ENCODE data around the gene MVB12B.
"Not testable (repeated sequence)": the region's sequence is repeated elsewhere in the genome, so short reads cannot be mapped to it uniquely, and the experiment has no call there.

Gene MVB12B

DNA sequence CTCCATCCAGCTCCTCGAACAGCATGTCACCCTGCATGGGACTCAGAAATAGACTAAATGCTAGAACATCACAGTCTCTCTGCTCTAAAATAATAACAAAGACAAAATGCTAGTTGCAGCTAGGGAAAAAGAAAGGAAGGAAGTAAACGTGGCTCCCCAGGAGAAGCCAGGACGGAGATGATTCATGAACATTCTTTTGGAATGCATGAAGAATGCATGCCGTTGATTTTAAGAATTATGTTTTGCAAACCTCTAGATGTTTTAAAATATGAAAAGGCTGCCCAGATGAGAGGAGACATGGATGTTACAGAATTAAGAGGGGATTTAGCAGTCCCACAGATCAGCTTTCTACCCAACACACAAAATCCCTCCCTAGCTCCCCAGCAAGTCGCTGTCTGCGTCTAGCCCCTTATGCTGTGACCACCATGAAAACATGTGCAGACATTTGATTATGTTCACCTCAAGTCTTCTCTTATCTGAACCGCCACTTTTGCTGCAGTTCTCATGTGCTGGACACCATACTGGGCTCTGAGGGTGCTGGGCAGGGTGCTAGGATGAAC lies 147.7 kb downstream of the MVB12B start:
- Mint-ChIP-seq H3K27ac (no peak overlapping the region), H3K9me3 (no peaks in the 10 kb centered on the region), H3K36me3 (peaks cover 1% of the 10 kb centered on the region), H3K27me3 (no peaks in the 10 kb centered on the region), H3K4me1 (peaks cover 58% of the 10 kb centered on the region), H3K4me3 (no peak overlapping the region)

GRCh38 chr9:126474786-126475485 lies 148.3 kb downstream of the MVB12B start:
- H3K27me3 Mint-ChIP-seq = no peaks in the 10 kb centered on the region
- peaks cover 1% of the 10 kb centered on the region for H3K36me3 Mint-ChIP-seq
- H3K9me3 Mint-ChIP-seq = no peaks in the 10 kb centered on the region
- peaks cover 52% of the 10 kb centered on the region for H3K4me1 Mint-ChIP-seq
- peak overlapping the region; percentile 5 for H3K27ac Mint-ChIP-seq
- H3K4me3 Mint-ChIP-seq = no peak overlapping the region

- Mint-ChIP-seq H3K27ac (no peak overlapping the region), H3K4me3 (no peak overlapping the region), H3K4me1 (peaks cover 41% of the 10 kb centered on the region), H3K36me3 (peaks cover 1% of the 10 kb centered on the region), H3K27me3 (no peaks in the 10 kb centered on the region), H3K9me3 (no peaks in the 10 kb centered on the region)
Measured at GRCh38 chr9:126475933-126476555, 149.4 kb downstream of the MVB12B start.

DNA sequence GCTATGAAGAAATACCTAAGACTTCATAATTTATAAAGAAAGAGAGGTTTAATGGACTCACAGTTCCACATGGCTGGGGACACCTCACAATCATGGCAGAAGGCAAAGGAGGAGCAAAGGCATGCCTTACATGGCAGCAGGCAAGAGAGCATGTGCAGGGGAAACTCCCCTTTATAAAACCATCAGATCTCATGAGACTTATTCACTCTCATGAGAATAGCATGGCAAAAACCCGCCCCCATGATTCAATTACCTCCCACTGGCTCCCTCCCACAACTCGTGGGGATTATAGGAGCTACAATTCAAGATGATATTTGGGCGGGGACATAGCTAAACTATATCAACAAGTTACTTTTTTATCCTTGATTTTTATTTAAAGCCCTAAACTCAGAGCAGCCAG lies 150.8 kb downstream of the MVB12B start:
- H3K4me1 Mint-ChIP-seq = peaks cover 27% of the 10 kb centered on the region
- not testable (repeated sequence) for H3K27ac Mint-ChIP-seq, H3K27me3 Mint-ChIP-seq, H3K9me3 Mint-ChIP-seq, H3K36me3 Mint-ChIP-seq, H3K4me3 Mint-ChIP-seq

DNA sequence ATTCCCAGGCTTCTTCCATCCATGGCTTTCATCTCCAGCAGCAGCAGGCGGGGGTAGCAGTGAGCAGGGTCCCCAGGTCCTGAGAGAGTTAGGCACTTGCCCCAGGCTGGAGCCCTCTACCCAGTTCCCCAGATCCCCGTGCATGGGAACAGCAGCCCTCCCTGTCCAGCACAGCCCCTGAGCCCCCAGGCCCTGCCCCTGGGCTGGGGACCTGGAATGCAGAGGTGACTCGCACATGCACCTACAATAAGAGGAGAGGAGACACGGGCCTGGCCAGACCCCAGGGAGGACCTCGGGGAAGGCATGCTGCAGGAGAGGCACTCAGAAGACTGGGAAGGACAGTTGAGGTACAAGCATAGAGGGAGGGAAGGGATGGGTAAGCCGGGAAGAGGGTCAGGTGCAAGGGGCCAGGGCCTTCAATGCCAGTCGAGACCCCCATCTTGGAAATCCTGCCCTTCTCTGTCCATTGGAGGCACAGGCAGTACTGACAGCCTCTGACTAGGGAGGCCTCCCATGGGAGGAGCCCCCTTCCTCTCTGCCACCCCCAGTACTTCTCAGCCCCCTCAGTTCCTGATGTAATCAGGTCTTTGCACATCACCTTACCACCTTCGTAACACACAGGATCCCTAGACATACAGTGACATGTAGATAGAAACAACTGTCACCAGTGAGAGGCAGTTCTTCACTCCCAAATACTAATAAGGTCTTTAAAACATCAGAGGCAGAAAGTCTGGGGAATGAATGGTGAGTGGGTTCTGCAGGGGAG lies 151.8 kb downstream of the MVB12B start:
- Mint-ChIP-seq H3K27me3 (no peaks in the 10 kb centered on the region), H3K27ac (no peak overlapping the region), H3K36me3 (peaks cover 1% of the 10 kb centered on the region), H3K9me3 (no peaks in the 10 kb centered on the region), H3K4me3 (no peak overlapping the region), H3K4me1 (peaks cover 20% of the 10 kb centered on the region)

- Mint-ChIP-seq H3K4me1 (peaks cover 18% of the 10 kb centered on the region), H3K36me3 (peaks cover 1% of the 10 kb centered on the region), H3K9me3 (no peaks in the 10 kb centered on the region), H3K27me3 (no peaks in the 10 kb centered on the region), H3K27ac (no peak overlapping the region), H3K4me3 (no peak overlapping the region)
Measured at GRCh38 chr9:126479515-126479914, 152.9 kb downstream of the MVB12B start.

- Mint-ChIP-seq H3K27ac (no peak overlapping the region), H3K4me3 (no peak overlapping the region), H3K9me3 (no peaks in the 10 kb centered on the region), H3K4me1 (peaks cover 14% of the 10 kb centered on the region), H3K27me3 (no peaks in the 10 kb centered on the region), H3K36me3 (peaks cover 1% of the 10 kb centered on the region)
Measured at GRCh38 chr9:126480813-126481212, 154.2 kb downstream of the MVB12B start.

GRCh38 chr9:126481862-126482261 lies 155.2 kb downstream of the MVB12B start:
- H3K4me1 Mint-ChIP-seq = peaks cover 14% of the 10 kb centered on the region
- H3K27ac Mint-ChIP-seq = no peak overlapping the region
- H3K36me3 Mint-ChIP-seq = no peaks in the 10 kb centered on the region
- H3K9me3 Mint-ChIP-seq = no peaks in the 10 kb centered on the region
- no peak overlapping the region for H3K4me3 Mint-ChIP-seq
- no peaks in the 10 kb centered on the region for H3K27me3 Mint-ChIP-seq

DNA sequence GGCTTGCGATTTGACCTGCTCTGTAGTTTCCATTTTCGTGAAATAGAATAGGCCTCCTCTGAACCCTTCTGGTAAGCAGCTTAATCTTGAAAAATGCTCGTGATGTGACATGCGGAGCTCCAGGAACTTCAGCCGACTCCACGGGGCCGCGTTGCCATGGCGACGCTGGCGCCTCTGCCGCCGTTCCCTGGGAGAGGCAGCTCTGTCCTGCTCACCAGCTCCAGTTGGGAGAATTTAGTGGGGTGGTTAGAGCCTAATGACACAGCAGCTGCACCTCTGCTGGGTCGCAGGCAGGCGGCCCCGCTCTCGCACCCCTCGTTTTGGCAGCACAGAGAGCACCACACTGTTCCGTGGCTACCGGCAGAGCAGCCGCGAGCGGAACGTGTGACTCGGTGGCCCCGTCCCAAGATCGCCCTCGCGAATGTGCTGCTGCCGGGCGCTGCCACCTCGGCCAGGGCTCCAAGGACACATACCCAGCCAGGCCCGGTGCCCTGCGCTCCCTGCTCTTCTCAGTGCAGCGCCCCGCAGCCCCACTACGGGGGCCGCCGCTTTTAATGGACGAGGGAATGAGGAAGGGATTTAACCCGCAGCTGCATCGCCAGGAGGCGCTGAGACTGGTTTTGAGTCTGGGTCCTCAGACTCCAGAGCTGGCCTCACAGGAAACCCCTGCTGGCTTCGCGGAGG lies 155.9 kb downstream of the MVB12B start:
- Mint-ChIP-seq H3K27me3 (no peaks in the 10 kb centered on the region), H3K4me3 (no peak overlapping the region), H3K27ac (no peak overlapping the region), H3K36me3 (no peaks in the 10 kb centered on the region), H3K9me3 (no peaks in the 10 kb centered on the region), H3K4me1 (peaks cover 11% of the 10 kb centered on the region)

DNA sequence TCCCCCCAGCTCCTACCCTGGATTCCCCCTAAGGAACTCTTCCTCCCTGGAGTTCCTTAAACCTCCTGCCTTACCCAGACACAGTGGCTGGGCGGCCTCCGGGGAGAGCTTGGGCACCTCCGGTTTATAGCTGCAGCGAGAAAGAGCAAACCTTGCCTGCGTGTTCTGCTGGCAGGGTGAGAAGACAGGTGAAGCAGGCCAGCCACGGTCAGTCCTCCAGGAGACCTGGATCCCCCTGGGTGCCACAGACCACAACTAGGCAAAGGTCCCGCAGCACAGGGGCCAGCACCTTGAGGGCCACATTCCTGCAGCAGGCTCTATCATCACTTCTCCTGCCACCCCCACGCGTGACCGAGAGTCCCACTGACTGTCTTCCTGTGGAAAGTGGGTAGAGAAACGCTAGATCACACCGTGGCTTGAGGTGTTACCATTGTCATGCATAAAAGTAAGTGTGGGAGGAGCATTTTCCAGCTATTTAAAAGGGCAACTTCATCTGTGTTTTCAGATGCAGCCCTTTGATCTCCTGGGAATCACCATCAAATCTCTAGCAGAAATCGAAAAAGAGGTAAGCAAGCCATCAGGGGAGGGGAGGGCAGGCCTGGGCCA lies 156.9 kb downstream of the MVB12B start:
- Mint-ChIP-seq H3K4me1 (peaks cover 11% of the 10 kb centered on the region), H3K4me3 (no peak overlapping the region), H3K36me3 (no peaks in the 10 kb centered on the region), H3K27ac (peak overlapping the region; percentile 38), H3K9me3 (no peaks in the 10 kb centered on the region), H3K27me3 (no peaks in the 10 kb centered on the region)

DNA sequence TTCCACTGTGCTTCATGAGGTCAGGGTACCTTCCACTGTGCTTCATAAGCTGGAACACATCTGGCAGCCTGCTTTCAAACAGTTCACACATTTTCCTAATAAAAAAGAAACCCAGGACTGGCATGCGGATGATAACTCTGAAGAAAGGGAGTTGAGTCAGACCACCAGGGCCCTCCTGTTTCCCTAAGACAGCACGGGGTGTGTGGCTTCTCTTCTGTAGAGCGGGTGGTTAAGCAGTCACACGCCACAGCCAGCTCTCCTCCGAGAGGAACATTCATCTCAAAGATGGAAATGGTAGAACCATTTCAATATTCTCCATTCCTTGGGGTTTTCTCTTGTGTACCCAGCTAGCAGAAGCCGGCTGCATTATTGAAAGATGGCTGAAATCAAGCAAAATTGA lies 159.0 kb downstream of the MVB12B start:
- H3K27ac Mint-ChIP-seq = no peak overlapping the region
- no peaks in the 10 kb centered on the region for H3K27me3 Mint-ChIP-seq
- H3K4me3 Mint-ChIP-seq = no peak overlapping the region
- H3K9me3 Mint-ChIP-seq = no peaks in the 10 kb centered on the region
- no peaks in the 10 kb centered on the region for H3K36me3 Mint-ChIP-seq
- peaks cover 11% of the 10 kb centered on the region for H3K4me1 Mint-ChIP-seq

DNA sequence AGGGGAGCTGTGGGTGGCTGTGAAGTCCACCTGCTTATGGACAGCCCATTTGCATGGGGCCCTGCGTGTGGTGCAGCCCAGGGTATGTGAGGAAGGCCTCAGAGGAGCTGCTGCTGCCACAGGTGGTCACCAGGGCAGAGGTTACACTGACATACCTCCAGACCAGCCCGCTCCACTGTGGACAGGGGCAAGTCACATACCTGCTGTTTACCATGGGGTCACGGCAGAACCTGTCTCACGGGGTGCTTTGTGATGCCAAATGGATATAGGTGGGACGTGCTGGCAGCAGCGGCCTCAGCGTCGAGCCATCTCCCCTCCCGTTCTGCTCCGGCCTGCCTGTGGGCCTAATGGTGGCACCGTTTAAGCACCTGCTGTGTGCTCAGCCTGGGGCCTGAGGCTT lies 159.6 kb downstream of the MVB12B start:
- Mint-ChIP-seq H3K36me3 (no peaks in the 10 kb centered on the region), H3K9me3 (no peaks in the 10 kb centered on the region), H3K27ac (no peak overlapping the region), H3K4me3 (no peak overlapping the region), H3K4me1 (peaks cover 11% of the 10 kb centered on the region), H3K27me3 (peaks cover 1% of the 10 kb centered on the region)

DNA sequence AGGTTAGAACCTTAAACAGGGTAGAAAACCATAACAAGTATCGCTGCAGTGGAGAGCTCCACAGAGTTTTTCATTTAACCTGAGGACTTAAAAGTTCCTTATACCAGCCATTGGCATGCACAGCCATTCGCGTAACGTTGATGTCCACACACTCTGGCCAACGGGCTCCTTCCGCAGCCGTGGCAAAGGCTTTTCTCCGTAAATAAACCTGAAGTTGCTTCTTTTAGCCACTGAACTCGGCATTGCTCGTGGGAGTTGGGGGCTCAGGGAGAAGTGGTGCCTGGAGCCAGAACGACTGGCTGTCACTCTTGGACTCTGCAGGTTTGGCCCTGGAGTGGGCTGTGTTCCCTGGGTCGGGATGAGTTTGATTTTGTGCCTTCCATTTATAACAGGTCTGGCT lies 161.2 kb downstream of the MVB12B start:
- peaks cover 11% of the 10 kb centered on the region for H3K4me1 Mint-ChIP-seq
- H3K9me3 Mint-ChIP-seq = no peaks in the 10 kb centered on the region
- H3K36me3 Mint-ChIP-seq = no peaks in the 10 kb centered on the region
- no peak overlapping the region for H3K27ac Mint-ChIP-seq
- peaks cover 1% of the 10 kb centered on the region for H3K27me3 Mint-ChIP-seq
- H3K4me3 Mint-ChIP-seq = no peak overlapping the region

GRCh38 chr9:126488310-126488709 lies 161.7 kb downstream of the MVB12B start:
- H3K4me1 Mint-ChIP-seq = peaks cover 9% of the 10 kb centered on the region
- no peaks in the 10 kb centered on the region for H3K9me3 Mint-ChIP-seq
- H3K27ac Mint-ChIP-seq = no peak overlapping the region
- H3K36me3 Mint-ChIP-seq = no peaks in the 10 kb centered on the region
- H3K27me3 Mint-ChIP-seq = peaks cover 1% of the 10 kb centered on the region
- H3K4me3 Mint-ChIP-seq = no peak overlapping the region

DNA sequence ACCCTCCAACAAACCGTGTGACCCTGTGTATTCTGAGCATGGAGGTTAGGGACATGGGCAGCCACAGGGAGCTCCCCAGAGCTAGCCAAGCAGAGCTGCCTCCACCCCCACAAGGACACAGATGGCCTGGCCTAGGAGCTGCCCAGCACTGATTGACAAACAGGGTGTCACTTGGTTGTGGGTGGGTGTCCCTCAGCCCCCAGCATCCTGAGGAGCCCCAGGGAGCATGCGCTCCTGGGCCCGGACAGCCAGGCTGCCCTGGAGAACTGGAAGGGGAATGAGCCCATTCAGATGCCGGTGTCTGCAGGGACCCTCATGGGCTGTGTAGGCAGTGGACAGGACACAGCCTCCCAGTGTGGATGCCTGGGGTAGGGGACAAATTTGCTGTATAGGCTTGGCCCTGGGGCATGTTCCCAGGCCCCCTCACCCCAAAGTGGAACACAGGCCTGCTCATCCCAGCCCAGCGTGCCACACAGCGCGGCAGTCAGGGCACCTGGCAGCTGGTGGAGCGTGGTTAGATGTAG lies 162.3 kb downstream of the MVB12B start:
- Mint-ChIP-seq H3K36me3 (no peaks in the 10 kb centered on the region), H3K27ac (no peak overlapping the region), H3K9me3 (no peaks in the 10 kb centered on the region), H3K27me3 (peaks cover 1% of the 10 kb centered on the region), H3K4me1 (peaks cover 3% of the 10 kb centered on the region), H3K4me3 (no peak overlapping the region)
